Transverse colon (tissue), 4 donors: ENCODE data around the gene C11orf42.

ENCODE experiments used
- POLR2AphosphoS5 ChIP-seq, 3 donors: sonication (generic); formaldehyde crosslinking; IDR thresholded peaks; one replicate each; pipeline ENCODE4 v1.6.1; 2016; ENCODE audit warnings: antibody characterized with exemption in 3 of 3
- TF ChIP-seq, protein P1 (sequence below), 5 experiments: fragments of 200-600 bp in 3 of 5; fragments of 450-650 bp in 2 of 5; sonication (generic) in 3 of 5; IDR thresholded peaks; 1 replicate in 2 of 5; 2 replicates in 3 of 5; pipeline ENCODE4 v1.5.1; 2016 to 2017; ENCODE audit warnings: antibody characterized with exemption in 5 of 5, inconsistent platforms in 3 of 5, mild to moderate bottlenecking in 2 of 5, moderate library complexity in 1 of 5

DNA sequence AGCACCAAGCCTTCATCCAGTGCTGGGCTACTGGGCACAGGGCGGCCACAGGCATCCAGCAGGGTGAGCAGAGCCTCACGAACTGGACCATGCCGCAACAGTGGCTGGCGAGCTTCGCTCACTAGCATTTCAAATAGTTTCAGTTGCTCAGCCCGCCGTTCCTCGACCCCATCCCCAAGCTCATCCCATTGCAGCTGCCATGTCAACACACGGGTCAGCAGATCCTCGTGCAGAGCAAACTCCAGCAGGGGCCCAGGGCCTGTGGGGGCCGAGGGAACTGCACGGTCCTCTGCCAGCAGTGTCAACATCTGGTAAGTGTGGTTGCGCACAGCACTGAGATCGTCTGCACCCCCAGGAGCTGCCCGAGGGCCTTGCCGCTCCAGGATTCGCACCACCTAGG is 18.5 kb downstream of the C11orf42 start:
- TF ChIP-seq POLR2AphosphoS5 (IDR thresholded peaks at IDR 0.05), result no peak
- TF ChIP-seq, protein P1, sequence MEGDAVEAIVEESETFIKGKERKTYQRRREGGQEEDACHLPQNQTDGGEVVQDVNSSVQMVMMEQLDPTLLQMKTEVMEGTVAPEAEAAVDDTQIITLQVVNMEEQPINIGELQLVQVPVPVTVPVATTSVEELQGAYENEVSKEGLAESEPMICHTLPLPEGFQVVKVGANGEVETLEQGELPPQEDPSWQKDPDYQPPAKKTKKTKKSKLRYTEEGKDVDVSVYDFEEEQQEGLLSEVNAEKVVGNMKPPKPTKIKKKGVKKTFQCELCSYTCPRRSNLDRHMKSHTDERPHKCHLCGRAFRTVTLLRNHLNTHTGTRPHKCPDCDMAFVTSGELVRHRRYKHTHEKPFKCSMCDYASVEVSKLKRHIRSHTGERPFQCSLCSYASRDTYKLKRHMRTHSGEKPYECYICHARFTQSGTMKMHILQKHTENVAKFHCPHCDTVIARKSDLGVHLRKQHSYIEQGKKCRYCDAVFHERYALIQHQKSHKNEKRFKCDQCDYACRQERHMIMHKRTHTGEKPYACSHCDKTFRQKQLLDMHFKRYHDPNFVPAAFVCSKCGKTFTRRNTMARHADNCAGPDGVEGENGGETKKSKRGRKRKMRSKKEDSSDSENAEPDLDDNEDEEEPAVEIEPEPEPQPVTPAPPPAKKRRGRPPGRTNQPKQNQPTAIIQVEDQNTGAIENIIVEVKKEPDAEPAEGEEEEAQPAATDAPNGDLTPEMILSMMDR (IDR thresholded peaks at IDR 0.05), result no peak
